Glutamatergic neuron (in vitro differentiated cells): ENCODE measurements around the gene GPR153. TPM values are rescaled to one million over a fixed set of nuclear protein-coding genes. Genes with fewer than 3 reads are reported as not detected.

Experiments
- DNase-seq: peaks from one replicate; pipeline ENCODE4 v3.0.0; 2022
- H3K27ac Mint-ChIP-seq: one replicate; pipeline ENCODE4 v1.8.0; 2020; ENCODE audit warnings: mild to moderate bottlenecking, mixed read lengths, inconsistent platforms; ENCODE audit not compliant: unreplicated experiment
- H3K27me3 Mint-ChIP-seq: one replicate; pipeline ENCODE4 v1.8.0; 2020; ENCODE audit warnings: mild to moderate bottlenecking, moderate library complexity, mixed read lengths, inconsistent platforms; ENCODE audit not compliant: unreplicated experiment
- H3K36me3 Mint-ChIP-seq: one replicate; pipeline ENCODE4 v1.8.0; 2020; ENCODE audit warnings: mild to moderate bottlenecking, mixed read lengths, inconsistent platforms; ENCODE audit not compliant: unreplicated experiment
- H3K4me1 Mint-ChIP-seq: one replicate; pipeline ENCODE4 v1.8.0; 2020; ENCODE audit warnings: mild to moderate bottlenecking, low read depth, mixed read lengths, inconsistent platforms; ENCODE audit not compliant: unreplicated experiment
- H3K4me3 Mint-ChIP-seq: one replicate; pipeline ENCODE4 v1.8.0; 2020; ENCODE audit warnings: mild to moderate bottlenecking, mixed read lengths, inconsistent platforms; ENCODE audit not compliant: unreplicated experiment
- H3K9me3 Mint-ChIP-seq: one replicate; pipeline ENCODE4 v1.8.0; 2020; ENCODE audit warnings: mild to moderate bottlenecking, moderate library complexity, mixed read lengths, inconsistent platforms; ENCODE audit not compliant: unreplicated experiment
- CTCF ChIP-seq: fragments of 200-600 bp; sonication (generic); IDR thresholded peaks from one replicate; pipeline ENCODE4 v1.5.0; 2021; ENCODE audit not compliant: partially characterized antibody, unreplicated experiment
- total RNA-seq: library from RNA; stranded (reverse); fragmentation: NEBNext Ultra II Directional; extraction: Animal tissue kit (Norgen Biotek cat#: 25700); gene quantifications from one replicate; pipeline ENCODE4 v1.2.1, GENCODE V29; 2021; ENCODE audit not compliant: unreplicated experiment

GPR153 gene
- total RNA-seq, 1 donor from 2014 or later, result 174 TPM

DNA sequence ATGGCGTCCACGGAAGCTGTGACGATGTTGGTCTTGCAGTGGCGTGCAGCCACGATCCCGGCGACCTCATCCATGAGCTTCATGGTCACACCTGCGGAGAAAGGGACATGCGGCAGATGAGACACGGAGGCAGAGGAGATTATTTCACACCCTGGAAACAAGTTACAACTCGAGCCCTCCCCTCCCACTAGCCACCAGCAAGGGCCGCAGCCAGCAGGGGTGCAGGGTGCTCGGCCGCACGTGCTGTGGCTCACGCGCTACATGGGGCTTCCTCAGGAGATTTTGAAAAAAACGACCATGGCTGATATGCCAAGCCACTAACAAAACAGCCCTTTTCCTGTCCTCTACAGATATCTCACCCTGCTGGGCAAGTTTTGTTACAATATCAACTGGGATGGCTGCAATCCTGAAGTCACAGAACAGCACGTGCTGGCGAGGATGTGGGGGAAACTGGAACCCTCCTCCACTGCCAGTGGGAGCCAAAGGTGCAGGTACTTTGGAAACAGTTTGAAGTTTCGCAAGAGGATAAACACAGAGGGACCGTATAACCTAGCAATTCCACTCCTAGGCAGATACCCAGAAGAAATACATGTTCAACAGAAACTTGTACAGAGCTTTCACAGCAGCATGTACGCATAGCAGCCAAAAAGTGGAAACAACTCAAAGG is 34.1 kb upstream of the GPR153 start:
- Mint-ChIP-seq H3K9me3 (peaks cover 17% of the 10 kb centered on the region), H3K4me1 (peaks cover 40% of the 10 kb centered on the region), H3K4me3 (no peak overlapping the region), H3K27me3 (peaks cover 10% of the 10 kb centered on the region), H3K27ac (peak overlapping the region; percentile 60), H3K36me3 (peaks cover 6% of the 10 kb centered on the region)
- TF ChIP-seq CTCF, result no peak
- DNase-seq, result no peak

DNA sequence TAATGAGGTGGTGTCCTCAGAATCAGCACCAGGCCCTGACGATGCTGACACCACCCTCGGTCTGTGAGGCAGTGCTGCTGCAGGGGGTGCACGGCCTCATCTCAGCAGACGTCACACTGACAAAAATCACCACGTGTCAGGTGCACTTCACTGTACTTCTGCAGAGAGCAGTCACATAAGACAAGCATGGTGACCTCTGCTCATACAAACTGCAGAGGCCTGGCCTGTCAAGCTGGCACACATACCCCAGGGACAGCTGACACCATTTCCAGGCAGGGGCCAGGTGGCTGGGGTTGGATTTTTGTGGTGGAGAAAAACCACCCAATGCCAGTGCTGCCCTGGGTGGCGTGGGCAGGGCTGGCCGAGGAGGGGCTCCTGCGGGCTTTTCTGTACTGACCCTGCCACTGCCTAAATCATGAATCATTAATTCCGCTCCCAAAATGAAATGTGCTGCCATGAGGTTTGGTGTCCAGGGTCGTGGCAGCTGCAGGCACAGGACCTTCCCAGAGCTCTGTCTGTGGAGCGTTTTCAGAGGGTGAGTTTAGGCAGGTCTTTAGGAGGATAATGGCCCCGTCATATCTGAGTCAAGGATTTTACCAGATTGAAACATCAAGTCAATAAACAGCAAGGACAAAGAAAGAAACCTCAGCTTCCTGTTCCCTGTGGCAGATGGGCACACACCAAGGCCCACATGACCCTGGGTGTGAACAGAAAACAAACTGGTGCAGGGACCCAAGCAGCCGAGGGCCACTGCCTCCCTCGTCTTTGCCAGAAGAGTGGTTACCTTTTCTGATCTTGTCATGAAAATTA is 33.4 kb upstream of the GPR153 start:
- no peak for TF ChIP-seq CTCF
- peak overlapping the region; percentile 91 for H3K27ac Mint-ChIP-seq
- no peak overlapping the region for H3K4me3 Mint-ChIP-seq

GRCh38 chr1:6292102-6292501 is 31.2 kb upstream of the GPR153 start:
- Mint-ChIP-seq H3K36me3 (peaks cover 6% of the 10 kb centered on the region), H3K4me3 (no peak overlapping the region), H3K27me3 (peaks cover 2% of the 10 kb centered on the region), H3K27ac (no peak overlapping the region), H3K4me1 (peaks cover 21% of the 10 kb centered on the region), H3K9me3 (peaks cover 9% of the 10 kb centered on the region)
- DNase-seq, result no peak
- no peak for TF ChIP-seq CTCF

More for the DNA sequence above, 33.4 kb upstream of the GPR153 start:
- Mint-ChIP-seq H3K36me3 (peaks cover 6% of the 10 kb centered on the region), H3K4me1 (peaks cover 33% of the 10 kb centered on the region), H3K27me3 (peaks cover 7% of the 10 kb centered on the region), H3K9me3 (peaks cover 16% of the 10 kb centered on the region)
- DNase-seq, result no peak

DNA sequence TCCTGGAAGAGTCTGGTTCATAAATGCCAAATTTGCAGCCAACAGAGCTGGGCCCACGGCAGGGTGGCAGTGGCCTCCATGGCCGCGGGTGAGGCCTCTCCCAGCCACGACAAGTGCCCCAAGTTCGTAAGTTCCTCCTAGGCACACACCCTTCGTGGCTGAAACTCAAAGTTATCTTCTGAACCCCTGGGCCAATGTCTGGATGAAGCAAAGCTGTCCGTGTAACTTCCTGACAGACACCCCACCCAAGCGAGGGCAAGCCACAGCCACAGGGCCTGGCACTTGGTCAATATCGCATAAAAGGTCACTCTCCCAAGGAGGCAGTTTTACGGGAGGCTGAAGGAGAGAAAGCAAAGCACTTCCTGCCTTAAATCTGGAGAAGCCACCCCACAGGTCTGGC is 27.8 kb upstream of the GPR153 start:
- DNase-seq, result no peak
- no peak for TF ChIP-seq CTCF
- Mint-ChIP-seq H3K27me3 (peaks cover 2% of the 10 kb centered on the region), H3K27ac (no peak overlapping the region), H3K4me3 (no peak overlapping the region), H3K36me3 (no peaks in the 10 kb centered on the region), H3K9me3 (peaks cover 6% of the 10 kb centered on the region), H3K4me1 (peaks cover 9% of the 10 kb centered on the region)

- Mint-ChIP-seq H3K9me3 (peaks cover 2% of the 10 kb centered on the region), H3K36me3 (no peaks in the 10 kb centered on the region), H3K27me3 (peaks cover 2% of the 10 kb centered on the region), H3K27ac (no peak overlapping the region), H3K4me3 (no peak overlapping the region), H3K4me1 (peaks cover 7% of the 10 kb centered on the region)
- TF ChIP-seq CTCF, result no peak
- no peak for DNase-seq
Observed at GRCh38 chr1:6288026-6288425, 27.1 kb upstream of the GPR153 start.
